DND-41 (cell line): ENCODE measurements around the gene KCNG4.

Source experiments
- ATAC-seq: fragments of 200-7000 bp; cut with Tn5 transposase; 3 replicates; pipeline ENCODE4 v1.9.1; 2021; ENCODE audit warnings: low read depth; ENCODE audit not compliant: insufficient read depth
- DNase-seq: peaks from one replicate; pipeline ENCODE4 v3.0.0-alpha.2; 2020
- H2AFZ ChIP-seq: 2 replicates; pipeline ENCODE4 v1.6.0; 2012; ENCODE audit warnings: low read depth, low read length
- H3K27ac ChIP-seq: 2 replicates; pipeline ENCODE4 v1.5.1; 2012; ENCODE audit warnings: low read length, inconsistent platforms
- H3K27me3 ChIP-seq: fragments of 200-600 bp; sonication (generic); 2 replicates; pipeline ENCODE4 v1.6.0; 2012; ENCODE audit warnings: low read length, mild to moderate bottlenecking, inconsistent platforms; ENCODE audit not compliant: insufficient read depth, poor library complexity
- H3K36me3 ChIP-seq: 2 replicates; pipeline ENCODE4 v1.5.1; 2012; ENCODE audit warnings: low read length, inconsistent platforms; ENCODE audit not compliant: insufficient read depth
- H3K4me1 ChIP-seq: 2 replicates; pipeline ENCODE4 v1.5.1; 2012; ENCODE audit warnings: mild to moderate bottlenecking, low read length; ENCODE audit not compliant: insufficient read depth
- H3K4me2 ChIP-seq: 2 replicates; pipeline ENCODE4 v1.6.0; 2012; ENCODE audit warnings: mild to moderate bottlenecking, moderate library complexity, low read length, inconsistent platforms; ENCODE audit not compliant: insufficient read depth
- H3K4me3 ChIP-seq, 2 experiments: fragments of 200-600 bp in 1 of 2; shearing (Covaris generic) in 1 of 2; 2 replicates each; pipeline ENCODE4 v1.5.1; 2012 to 2016; ENCODE audit warnings: inconsistent platforms in 2 of 2, low read length in 2 of 2, mild to moderate bottlenecking in 2 of 2, low read depth in 1 of 2, moderate library complexity in 1 of 2
- H3K79me2 ChIP-seq: 2 replicates; pipeline ENCODE4 v1.6.0; 2012; ENCODE audit warnings: low read length, inconsistent platforms; ENCODE audit not compliant: insufficient read depth
- H3K9ac ChIP-seq: 2 replicates; pipeline ENCODE4 v1.6.0; 2012; ENCODE audit warnings: low read depth, mild to moderate bottlenecking, inconsistent platforms, low read length, moderate library complexity
- H3K9me3 ChIP-seq: 2 replicates; pipeline ENCODE4 v1.5.1; 2012; ENCODE audit warnings: low read length, moderate library complexity, mild to moderate bottlenecking, inconsistent platforms; ENCODE audit not compliant: insufficient read depth, severe bottlenecking
- H4K20me1 ChIP-seq: 2 replicates; pipeline ENCODE4 v1.6.0; 2012; ENCODE audit warnings: low read length; ENCODE audit not compliant: insufficient read depth
- EZH2 ChIP-seq: IDR thresholded peaks from 3 replicates; pipeline ENCODE4 v1.6.1; 2012; ENCODE audit warnings: borderline replicate concordance, low read depth, mild to moderate bottlenecking, moderate library complexity, low read length, inconsistent platforms; ENCODE audit not compliant: severe bottlenecking
- TF ChIP-seq, protein P1 (sequence below): IDR thresholded peaks from 2 replicates; pipeline ENCODE4 v1.5.1; 2012; ENCODE audit warnings: borderline replicate concordance, low read length, moderate library complexity, mild to moderate bottlenecking; ENCODE audit not compliant: poor library complexity, severe bottlenecking; ENCODE audit errors: extremely low read depth

KCNG4 gene

DNA sequence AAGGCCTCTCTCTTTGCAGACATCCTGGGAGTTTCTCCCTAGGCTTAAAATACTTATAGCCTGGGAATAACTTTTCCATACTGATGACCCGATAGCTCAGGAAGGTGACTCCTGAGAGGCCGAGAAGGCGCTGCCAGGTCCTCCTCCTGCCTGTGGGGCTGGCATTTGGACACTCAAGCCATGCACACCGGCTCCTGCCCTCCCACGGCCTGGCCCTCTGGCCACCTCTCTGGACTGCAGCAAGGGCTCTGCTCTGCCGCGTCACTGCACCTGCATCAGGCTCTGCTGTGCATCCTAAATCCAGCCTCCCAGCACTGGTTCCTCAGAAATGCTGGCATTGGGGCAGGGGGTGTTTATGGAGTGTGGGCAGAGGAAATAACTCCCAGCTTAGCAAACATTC, 14.2 kb downstream of the KCNG4 start:
- TF ChIP-seq EZH2 = no peak
- TF ChIP-seq, protein P1, sequence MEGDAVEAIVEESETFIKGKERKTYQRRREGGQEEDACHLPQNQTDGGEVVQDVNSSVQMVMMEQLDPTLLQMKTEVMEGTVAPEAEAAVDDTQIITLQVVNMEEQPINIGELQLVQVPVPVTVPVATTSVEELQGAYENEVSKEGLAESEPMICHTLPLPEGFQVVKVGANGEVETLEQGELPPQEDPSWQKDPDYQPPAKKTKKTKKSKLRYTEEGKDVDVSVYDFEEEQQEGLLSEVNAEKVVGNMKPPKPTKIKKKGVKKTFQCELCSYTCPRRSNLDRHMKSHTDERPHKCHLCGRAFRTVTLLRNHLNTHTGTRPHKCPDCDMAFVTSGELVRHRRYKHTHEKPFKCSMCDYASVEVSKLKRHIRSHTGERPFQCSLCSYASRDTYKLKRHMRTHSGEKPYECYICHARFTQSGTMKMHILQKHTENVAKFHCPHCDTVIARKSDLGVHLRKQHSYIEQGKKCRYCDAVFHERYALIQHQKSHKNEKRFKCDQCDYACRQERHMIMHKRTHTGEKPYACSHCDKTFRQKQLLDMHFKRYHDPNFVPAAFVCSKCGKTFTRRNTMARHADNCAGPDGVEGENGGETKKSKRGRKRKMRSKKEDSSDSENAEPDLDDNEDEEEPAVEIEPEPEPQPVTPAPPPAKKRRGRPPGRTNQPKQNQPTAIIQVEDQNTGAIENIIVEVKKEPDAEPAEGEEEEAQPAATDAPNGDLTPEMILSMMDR = no peak
- H3K9ac ChIP-seq = no peak overlapping the region
- no peaks in the 10 kb centered on the region for H3K36me3 ChIP-seq
- no peaks in the 10 kb centered on the region for H3K4me1 ChIP-seq
- H3K27ac ChIP-seq = no peak overlapping the region
- H3K27me3 ChIP-seq = peaks cover 7% of the 10 kb centered on the region
- H3K9me3 ChIP-seq = no peaks in the 10 kb centered on the region
- ATAC-seq (no peak), DNase-seq (no peak)
- H3K4me2 ChIP-seq = no peak overlapping the region
- H3K4me3 ChIP-seq = no peak overlapping the region
- no peak overlapping the region for H2AFZ ChIP-seq
- no peaks in the 10 kb centered on the region for H3K79me2 ChIP-seq
- 0 out of 2 replicates have a peak, but pooled peaks cover 5% of the 10 kb centered on the region for H4K20me1 ChIP-seq

GRCh38 chr16:84225126-84225525, 14.7 kb downstream of the KCNG4 start:
- Histone ChIP-seq H3K4me1 (no peaks in the 10 kb centered on the region), H3K9ac (no peak overlapping the region), H3K27me3 (peaks cover 7% of the 10 kb centered on the region), H3K36me3 (no peaks in the 10 kb centered on the region), H3K79me2 (no peaks in the 10 kb centered on the region), H3K27ac (no peak overlapping the region), H2AFZ (no peak overlapping the region), H3K4me2 (no peak overlapping the region), H4K20me1 (0 out of 2 replicates have a peak, but pooled peaks cover 5% of the 10 kb centered on the region), H3K9me3 (no peaks in the 10 kb centered on the region), H3K4me3 (no peak overlapping the region)
- TF ChIP-seq EZH2 = no peak
- TF ChIP-seq, protein P1 = no peak
- ATAC-seq (no peak), DNase-seq (no peak)

GRCh38 chr16:84224554-84224953, 15.3 kb downstream of the KCNG4 start:
- Histone ChIP-seq H3K4me3 (no peak overlapping the region), H3K79me2 (no peaks in the 10 kb centered on the region), H2AFZ (no peak overlapping the region), H3K4me1 (no peaks in the 10 kb centered on the region), H3K36me3 (no peaks in the 10 kb centered on the region), H3K27me3 (peaks cover 7% of the 10 kb centered on the region), H3K27ac (no peak overlapping the region), H3K4me2 (no peak overlapping the region), H4K20me1 (0 out of 2 replicates have a peak, but pooled peaks cover 5% of the 10 kb centered on the region), H3K9me3 (no peaks in the 10 kb centered on the region), H3K9ac (no peak overlapping the region)
- ATAC-seq = no peak
- DNase-seq = no peak
- no peak for TF ChIP-seq EZH2
- TF ChIP-seq, protein P1 = no peak

DNA sequence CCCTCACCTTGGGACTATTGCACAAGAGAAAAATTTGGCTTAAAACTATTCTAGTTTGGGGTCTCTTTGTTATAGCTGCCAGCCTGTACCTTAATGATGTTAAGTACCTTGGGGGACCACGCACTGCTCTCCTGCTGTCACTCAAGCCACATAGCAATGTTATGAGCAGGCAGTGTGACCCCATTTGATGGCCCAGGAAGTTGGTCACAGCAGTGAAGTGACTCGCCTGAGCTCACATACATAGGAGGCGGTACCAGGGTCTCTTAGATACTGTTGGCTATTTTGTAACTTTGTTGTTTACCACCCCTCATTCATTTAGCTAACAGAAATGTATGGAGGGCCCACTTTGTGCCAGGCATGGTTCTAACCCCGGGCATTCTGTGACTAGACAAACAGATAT, 16.4 kb downstream of the KCNG4 start:
- no peak for ATAC-seq
- Histone ChIP-seq H2AFZ (no peak overlapping the region), H3K4me3 (no peak overlapping the region), H3K27me3 (peaks cover 7% of the 10 kb centered on the region), H3K4me1 (no peaks in the 10 kb centered on the region), H3K9me3 (no peaks in the 10 kb centered on the region), H4K20me1 (0 out of 2 replicates have a peak, but pooled peaks cover 5% of the 10 kb centered on the region), H3K9ac (no peak overlapping the region), H3K79me2 (no peaks in the 10 kb centered on the region), H3K27ac (no peak overlapping the region), H3K36me3 (no peaks in the 10 kb centered on the region), H3K4me2 (no peak overlapping the region)
- DNase-seq = no peak
- TF ChIP-seq, protein P1 = no peak
- TF ChIP-seq EZH2 = no peak
